CD4-positive, alpha-beta T cell treated with Interleukin-6 at 100 ng/mL for 8 hours (primary cell): ENCODE results near the gene ALPK1.
"Not testable (repeated sequence)": the region's sequence is repeated elsewhere in the genome, so short reads cannot be mapped to it uniquely, and the experiment has no call there.

ENCODE experiments used
- DNase-seq: peaks from one replicate; pipeline ENCODE4 v3.0.0-alpha.2; 2020; ENCODE audit warnings: mixed read lengths, low spot score

Gene ALPK1

DNA sequence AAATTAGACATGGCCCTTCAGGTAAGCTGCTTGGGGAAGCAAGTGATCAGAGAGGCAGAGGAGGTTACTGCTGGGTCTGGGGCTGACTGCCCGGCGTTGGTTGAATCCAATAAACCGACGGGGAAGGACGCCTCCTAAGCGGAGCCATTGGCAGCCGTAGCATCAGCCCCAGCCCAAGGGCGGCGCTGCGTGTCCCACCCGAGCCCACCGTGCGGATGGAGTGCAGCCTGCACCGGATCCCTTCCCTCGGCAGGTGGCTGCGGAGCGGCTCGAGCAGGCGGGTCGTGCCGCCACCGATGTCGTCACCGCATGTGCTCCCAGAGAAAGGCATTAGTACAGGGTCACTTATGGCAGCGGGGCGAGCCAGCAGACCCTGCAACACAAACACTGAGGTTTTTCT lies 82.1 kb downstream of the ALPK1 start:
- DNase-seq: no peak

DNA sequence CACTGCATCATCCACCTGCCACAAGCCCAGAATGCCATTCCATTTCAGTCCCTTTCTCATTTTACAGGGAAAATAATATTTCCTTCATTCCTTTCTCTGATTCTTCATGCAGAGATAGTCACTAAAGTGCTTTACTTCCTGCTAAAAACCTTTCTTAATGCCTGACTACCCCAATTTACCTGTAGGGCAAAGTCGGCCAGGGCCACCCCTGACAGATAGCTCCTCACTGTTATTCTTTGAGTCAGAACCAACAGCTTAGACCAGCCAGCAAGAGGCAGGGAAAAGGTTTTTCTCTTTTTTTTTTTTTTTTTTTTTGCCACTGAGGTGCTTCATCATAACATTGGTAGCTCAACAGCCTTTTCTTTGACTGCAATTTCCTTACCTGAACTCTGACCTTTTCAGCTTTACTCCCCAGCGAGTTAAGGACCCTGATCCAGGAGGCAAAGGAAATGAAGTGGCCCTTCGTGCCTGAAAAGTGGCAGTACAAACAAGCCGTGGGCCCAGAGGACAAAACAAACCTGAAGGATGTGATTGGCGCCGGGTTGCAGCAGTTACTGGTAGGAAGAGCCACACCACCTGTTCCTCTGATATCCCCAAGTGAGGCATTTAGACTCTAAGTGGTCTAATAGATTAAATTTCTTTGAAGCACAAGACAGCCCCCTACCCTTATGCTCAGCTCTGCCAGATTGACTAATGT lies 85.0 kb downstream of the ALPK1 start:
- no peak for DNase-seq

DNA sequence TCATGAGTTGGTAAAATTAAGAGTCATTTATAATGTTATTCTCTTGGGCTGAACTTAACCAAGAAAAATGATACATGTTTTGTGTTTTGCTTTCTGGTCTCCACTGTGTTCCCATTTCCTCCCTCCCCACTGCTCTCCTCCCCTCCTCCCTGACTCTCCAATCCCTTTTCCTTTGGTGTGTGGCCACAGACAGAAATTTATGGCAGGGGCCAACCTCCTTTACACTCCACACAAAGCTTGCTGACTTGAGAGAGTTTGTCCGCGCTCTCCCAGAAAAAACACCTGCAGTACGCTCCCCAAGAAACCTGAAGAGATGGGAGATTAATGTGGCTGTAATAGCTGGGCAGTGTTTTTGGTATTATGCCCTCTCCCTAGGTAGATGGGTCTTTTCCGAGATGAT lies 88.9 kb downstream of the ALPK1 start:
- no peak for DNase-seq

DNA sequence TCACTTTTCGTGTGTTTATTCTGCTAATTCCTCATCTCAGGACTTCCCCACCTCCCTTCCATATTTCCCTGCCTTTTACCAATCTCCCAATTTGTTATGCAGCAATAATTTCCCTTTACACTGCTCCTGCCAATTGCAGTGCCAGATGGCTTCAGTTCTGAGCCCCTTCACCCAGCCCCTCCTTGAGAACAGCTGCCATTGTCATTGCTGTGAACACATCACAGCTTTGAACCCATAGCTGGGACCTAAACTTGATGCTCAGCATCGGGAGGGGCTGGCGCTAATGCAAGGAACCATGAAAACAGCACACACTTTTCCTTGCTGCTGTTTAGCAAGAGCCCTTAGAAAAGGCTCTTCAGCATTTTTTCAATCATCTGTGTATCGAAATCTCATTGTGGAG lies 104.9 kb downstream of the ALPK1 start:
- DNase-seq: no peak

GRCh38 chr4:112403101-112403945 lies 106.2 kb downstream of the ALPK1 start:
- DNase-seq: no peak

- DNase-seq: no peak
Measured at GRCh38 chr4:112410364-112410763, 113.2 kb downstream of the ALPK1 start.

GRCh38 chr4:112410804-112411203 lies 113.6 kb downstream of the ALPK1 start:
- no peak for DNase-seq

DNA sequence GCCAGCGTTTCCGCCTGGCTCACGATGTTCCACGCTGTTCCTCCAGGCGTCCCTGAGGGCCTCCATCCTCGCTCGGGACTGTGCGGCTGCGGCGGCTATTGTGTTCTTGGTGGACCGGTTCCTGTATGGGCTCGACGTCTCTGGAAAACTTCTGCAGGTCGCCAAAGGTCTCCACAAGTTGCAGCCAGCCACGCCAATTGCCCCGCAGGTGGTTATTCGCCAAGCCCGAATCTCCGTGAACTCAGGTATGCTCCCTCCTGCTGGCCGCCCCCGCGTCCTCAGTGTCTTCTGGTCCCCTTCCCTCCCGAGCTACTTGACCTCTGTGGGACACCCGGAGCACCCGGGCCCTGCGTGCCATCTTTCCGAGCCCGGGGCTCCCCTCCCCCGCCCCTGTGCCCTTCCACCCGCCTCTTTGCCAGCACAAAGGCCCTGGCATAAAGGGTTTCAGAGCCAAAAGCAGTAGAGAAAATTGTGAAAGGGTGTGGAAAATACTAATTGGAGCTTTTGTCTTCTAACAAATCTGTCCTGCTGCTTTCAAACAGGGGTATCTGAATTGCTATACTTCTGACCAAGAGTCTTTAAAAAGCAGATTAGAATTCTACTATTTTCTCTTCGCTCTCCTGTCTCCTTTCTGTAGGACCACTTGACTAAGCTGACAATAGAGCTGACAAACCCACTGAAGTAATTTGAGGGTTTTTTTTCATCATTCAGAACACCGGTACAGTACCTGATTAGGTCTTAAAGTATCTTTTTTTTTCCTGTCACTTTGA lies 114.8 kb downstream of the ALPK1 start:
- no peak for DNase-seq

DNA sequence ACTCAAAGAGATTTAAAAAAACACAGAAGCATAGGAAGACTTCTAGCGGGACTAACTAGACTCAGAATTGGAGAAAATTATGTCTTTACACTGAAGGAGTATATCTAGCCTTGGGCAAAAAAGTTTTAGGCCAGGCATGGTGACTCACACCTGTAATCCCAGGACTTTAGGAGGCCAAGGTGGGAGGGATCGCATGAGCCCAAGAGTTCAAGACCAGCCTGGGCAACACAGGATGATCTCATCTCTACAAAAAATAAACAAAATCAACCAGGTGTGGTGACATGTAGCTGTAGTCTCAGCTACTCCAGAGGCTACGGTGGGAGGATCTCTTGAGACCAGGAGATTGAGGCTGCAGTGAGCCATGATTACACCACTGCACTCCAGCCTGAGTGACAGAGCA lies 119.3 kb downstream of the ALPK1 start:
- no peak for DNase-seq

DNA sequence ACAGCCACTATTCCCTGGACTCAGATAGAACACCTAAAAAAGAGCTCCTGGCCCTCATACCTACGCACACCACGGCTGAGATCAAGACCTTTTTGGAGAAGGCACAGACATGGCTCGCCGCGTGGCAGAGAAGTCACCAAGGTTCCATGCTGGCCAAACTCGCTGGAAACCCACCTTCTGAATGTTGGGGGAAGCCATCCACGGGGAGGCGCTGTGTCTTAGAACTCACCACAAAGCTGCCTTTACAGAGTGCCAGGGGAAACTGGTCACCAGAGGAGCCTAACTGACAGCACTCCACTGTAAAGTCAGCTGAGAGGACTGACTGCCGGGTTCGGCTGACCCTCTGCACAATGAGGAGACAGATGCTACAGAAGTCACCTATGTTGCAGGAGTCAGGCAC lies 120.9 kb downstream of the ALPK1 start:
- no peak for DNase-seq

DNA sequence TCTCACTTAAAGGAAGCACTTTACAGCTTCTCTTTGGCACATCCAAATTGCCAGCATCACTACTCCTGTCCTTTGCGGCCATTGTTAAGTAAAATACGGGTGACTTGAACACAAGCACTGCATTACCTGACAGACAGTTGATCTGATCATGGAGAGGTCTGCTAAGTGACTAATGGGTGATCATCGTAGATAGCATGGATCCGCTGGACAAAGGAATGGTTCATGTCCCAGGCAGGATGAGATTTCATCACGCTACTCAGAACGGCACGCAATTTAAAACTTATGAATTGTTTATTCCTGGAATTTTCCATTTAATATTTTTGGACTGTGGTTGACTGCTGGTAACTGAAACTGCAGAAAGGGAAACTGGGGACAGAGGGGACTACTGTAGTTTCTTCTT lies 124.7 kb downstream of the ALPK1 start:
- no peak for DNase-seq

DNA sequence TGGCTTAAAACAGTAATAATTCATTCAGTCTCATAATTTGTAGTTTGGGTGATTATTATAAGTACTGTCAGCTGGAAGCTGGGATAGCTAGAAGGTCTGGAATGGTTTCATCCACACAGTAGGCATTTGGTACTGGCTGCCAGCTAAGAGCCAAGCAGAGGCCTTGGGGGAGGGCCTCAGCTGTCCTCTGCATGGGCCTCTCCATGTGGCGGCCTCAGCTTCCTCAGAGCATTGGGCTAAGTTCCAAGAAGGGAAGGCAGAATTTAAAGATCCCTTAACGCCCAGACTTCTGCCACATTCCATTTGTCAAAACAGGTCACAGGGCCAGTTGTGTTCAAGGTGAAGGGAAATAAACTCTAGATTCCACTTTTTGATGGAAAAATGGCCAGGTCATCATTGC lies 125.5 kb downstream of the ALPK1 start:
- DNase-seq: no peak

DNA sequence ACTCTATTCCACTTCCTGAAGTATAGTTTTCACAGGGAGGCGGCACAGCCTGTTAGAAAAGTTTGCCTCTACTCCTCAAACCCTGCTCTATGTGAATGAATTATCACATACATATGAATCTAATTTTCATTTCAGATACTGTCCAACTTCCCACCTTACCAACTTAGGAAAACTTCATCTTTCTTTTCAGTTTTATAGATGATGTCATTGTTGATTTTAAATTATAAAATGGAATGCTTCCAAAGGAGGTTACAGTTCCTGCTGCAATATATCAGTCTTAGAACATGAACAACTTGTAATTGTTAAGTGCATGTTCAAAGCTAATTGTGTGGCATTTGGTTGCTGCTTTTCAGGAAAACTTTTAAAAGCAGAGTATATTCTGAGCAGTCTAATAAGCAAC lies 126.4 kb downstream of the ALPK1 start:
- DNase-seq: no peak

- no peak for DNase-seq
Measured at GRCh38 chr4:112425823-112426222, 128.7 kb downstream of the ALPK1 start.

DNA sequence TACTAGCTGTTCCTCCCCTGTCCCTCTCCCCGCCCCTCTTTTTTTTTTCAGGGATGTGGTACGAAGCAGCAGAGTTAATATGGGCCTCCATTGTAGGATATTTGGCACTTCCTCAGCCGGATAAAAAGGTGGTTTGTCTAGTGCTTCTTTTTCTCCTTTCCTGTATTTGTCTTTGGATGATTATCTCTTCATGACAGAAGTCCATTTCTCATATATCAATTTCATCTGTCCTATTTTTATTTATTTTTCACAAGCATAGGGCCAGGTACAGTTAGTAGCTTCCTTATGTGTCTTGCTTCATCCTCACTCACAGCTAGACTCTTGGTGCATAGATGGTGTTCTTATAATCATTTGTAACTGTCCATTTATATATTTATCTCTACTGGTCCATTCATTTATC lies 129.2 kb downstream of the ALPK1 start:
- no peak for DNase-seq

GRCh38 chr4:112431158-112431557 lies 134.0 kb downstream of the ALPK1 start:
- DNase-seq: no peak

GRCh38 chr4:112436987-112437386 lies 139.8 kb downstream of the ALPK1 start:
- no peak for DNase-seq

GRCh38 chr4:112442226-112442625 lies 145.1 kb downstream of the ALPK1 start:
- DNase-seq: not testable (repeated sequence)

DNA sequence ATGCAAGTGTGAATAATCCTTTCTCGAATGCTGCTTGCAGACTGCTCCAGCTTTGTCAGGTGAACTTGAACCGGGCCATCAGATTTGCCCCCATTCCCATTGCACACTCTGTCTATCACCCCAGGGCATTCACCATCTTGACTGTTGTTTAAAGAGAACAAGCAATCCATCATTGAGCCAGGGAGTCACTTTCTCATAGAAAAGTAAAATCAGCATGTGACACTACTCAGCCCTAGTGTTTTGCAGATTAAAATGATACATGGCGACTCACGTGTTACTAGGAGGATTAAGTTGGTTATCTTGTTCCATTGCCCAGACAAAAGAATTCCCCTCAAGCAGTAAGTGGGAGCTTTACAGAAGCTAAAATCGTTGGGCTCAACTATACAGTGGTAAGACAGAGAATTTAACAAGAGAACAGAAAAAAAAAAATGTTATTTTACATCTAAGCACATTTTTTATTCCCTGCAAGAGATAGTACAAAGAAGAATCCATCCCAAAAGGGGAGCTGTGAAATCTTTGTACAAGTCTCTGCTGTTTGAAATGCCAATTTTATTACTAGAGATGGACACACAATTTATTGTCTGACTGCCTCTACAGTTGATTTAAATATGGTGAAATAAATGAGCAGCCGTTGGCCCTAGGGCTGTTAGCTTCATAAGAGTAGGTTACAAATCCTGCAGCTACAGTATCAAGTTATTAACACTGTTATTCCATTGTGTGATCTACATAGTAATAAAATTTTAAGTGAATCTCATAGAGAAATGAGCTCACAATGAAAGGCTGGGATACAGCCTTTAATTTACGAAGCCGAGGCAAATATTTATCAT lies 151.3 kb downstream of the ALPK1 start:
- no peak for DNase-seq

- DNase-seq: no peak
Measured at GRCh38 chr4:112449708-112450107, 152.5 kb downstream of the ALPK1 start.

GRCh38 chr4:112451104-112451503 lies 153.9 kb downstream of the ALPK1 start:
- no peak for DNase-seq

DNA sequence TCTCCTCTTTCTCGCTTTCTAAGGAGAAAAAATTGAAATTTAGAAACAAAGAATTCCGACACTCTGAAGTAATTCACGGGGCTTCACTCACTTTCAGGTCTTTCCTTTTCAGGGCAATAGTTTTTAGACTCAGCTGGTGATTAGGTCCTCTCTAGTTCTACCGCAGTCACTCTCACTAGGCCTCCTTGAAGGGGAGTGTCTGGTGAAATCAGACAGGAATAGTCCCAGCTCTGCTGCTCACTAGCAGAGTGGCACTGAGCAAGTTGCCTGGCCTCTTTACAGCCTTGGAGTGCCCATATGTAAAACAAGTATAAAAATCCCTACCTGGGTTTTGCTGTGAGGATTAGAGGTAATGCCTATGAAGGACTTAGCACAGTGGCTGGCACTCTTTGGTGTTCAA lies 154.7 kb downstream of the ALPK1 start:
- DNase-seq: no peak
